Hematopoietic multipotent progenitor cell treated with erythropoietin and hydrocortisone succinate and interleukin-3 and kit ligand, for 15 days (in vitro differentiated cells): Measurements from ENCODE around the gene GOLGA6L10.
"Not testable (repeated sequence)": the region's sequence is repeated elsewhere in the genome, so short reads cannot be mapped to it uniquely, and the experiment has no call there.

Source experiments
- DNase-seq: peaks from one replicate; pipeline ENCODE4 v3.0.0-alpha.2; 2015; ENCODE audit warnings: low spot score

GOLGA6L10 gene, protein sequence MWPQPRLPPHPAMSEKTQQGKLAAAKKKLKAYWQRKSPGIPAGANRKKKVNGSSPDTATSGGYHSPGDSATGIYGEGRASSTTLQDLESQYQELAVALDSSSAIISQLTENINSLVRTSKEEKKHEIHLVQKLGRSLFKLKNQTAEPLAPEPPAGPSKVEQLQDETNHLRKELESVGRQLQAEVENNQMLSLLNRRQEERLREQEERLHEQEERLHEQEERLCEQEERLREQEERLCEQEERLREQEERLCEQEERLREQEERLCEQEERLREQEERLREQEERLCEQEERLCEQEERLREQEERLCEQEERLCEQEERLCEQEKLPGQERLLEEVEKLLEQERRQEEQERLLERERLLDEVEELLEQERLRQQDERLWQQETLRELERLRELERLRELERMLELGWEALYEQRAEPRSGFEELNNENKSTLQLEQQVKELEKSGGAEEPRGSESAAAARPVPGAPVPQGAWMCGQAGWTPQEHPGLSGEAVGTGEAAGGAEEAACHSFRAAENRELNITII

DNA sequence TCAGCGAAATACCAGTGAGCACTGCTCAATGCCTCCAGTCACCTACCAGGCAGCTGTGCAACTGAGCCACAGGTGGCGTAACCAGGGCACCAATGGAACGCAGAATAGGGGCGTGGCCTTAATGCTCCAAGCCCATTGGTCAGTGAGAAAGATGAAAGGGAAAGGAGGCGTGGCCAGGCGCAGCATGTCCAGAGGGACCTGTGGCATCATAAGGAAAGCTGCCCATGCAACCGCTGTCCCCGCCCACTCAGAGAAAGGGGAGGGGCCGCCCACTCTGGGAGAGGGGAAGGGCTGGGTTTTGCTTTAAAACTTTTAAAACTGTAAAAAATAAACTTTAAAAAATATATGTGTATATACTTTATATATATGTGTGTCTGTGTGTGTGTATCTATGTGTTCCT, at the start of gene GOLGA6L10:
Gene GOLGA6L10 (minus strand): TSS at position 101 of the 400 bp plus-strand sequence. CDS start 100 bp downstream, at position 1.
- not testable (repeated sequence) for DNase-seq

DNA sequence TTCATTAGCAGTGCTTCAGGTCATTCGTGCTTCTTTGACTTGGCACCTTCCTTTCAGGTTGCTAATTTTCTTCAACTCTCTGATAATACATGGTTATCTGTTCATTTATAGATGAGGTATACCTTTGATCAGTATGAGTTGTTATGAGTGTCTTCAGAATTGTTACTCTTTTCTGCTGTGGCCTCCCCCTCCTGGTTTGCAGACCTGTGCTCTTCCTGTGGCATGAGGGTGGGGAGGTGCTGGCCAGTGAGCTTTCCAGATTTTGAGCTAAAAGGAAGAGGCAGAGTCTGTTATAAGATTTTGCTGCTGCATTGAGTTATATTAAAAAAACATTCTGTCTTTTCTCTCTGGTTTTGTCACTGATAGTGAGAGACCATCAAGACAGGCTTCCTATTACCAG, 49.5 kb upstream of the GOLGA6L10 start:
- no peak for DNase-seq

DNA sequence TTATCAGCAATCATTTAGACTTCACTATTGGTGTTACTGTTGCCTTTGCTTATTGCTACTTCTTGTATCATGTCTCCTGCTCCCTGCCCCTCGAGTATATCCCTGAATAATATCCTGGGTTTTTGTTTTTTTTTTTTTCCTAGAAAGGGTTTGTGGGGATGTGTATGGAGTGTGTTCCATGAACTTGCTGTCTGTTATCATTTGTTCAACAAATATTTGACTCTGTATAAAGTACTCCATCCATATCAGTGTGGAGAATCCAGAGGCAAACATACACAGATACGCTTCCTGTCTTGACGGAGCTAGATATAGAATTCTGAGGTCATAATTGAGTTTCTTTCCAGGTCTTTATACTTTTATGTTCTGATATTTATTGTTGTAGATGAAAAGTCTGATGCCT, 48.5 kb upstream of the GOLGA6L10 start:
- no peak for DNase-seq

DNA sequence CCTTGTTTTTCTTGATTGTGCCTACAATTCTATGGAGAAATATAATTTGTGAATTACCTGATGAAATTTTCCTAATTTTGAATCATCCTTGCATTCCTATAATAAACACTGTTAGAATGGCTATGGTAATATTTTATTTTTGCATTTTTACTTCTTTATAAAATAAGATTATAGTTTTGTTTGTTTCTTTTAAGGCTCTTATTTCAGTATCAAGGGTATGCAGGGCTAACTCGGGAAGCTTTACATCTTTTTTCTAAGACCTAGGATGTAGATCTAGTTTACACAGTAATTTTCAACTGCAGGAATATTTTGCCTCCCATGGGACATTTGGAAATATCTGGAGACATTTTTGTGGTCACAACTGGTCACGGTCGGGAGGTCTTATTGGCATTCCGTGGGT, 46.5 kb upstream of the GOLGA6L10 start:
- not testable (repeated sequence) for DNase-seq

DNA sequence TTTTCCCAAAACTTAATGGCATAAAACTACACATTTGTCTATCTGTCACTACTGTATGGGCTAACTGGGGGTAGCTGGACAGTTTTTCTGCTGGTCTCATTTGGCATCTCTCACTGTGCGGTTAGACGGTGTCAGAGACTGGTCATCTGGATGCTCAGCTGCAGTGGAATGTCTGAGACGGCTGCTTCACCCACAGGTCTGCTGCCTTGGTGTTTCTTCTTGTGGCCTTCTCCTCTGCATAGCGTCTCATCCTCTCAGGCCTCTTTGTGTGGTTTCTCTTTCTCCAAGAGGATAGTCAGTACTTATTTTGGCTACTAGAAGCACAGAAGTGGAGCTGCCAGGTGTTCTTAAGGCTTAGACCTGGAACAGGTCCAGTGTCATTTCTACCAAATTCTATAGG, 44.4 kb upstream of the GOLGA6L10 start:
- DNase-seq: no peak

DNA sequence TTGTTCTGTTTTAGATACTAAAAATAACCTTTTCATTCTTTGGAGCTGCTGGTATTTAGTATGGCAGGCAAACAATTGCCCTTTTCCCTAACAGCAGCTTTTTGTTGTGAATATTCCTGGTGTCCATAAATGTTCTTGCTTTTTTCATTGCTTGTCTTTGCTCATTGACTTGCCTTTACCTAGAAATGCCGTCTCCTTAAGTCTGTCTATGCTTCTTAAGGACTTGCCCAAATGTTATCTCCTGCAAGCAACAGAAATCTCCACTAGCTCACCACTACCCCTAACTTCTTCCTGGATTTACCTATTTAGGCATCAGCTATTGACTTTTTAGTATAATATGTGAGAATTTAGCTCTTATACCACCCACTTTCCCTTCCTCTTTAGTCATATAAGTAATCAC, 42.8 kb upstream of the GOLGA6L10 start:
- DNase-seq: not testable (repeated sequence)

DNA sequence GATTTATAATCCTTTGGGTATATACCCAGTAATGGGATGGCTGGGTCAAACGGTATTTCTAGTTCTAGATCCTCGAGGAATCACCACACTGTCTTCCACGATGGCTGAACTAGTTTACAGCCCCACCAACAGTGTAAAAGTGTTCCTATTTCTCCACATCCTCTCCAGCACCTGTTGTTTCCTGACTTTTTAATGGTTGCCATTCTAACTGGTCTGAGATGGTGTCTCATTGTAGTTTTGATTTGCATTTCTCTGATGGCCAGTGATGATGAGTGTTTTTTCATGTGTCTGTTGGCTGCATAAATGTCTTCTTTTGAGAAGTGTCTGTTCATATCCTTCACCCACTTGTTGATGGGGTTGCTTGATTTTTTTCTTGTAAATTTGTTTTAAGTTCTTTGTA, 40.9 kb upstream of the GOLGA6L10 start:
- not testable (repeated sequence) for DNase-seq

DNA sequence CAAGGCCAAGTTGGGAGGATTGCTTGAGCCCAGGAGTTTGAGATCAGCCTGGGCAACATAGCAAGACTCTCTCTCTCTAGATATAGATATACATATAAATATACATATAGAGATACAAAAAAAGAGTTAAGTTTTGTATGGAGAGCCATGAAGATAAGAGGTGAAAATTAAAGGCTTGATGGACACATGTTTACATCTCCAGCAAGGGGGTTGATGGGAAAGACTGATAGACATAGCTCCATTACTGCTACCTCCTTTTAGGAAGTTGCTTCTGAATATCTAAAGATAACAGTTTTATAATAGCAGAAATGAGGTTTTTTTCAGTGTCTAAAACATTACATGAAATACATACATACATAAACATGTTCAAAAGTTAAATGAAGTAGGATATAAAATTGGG, 37.9 kb upstream of the GOLGA6L10 start:
- not testable (repeated sequence) for DNase-seq

DNA sequence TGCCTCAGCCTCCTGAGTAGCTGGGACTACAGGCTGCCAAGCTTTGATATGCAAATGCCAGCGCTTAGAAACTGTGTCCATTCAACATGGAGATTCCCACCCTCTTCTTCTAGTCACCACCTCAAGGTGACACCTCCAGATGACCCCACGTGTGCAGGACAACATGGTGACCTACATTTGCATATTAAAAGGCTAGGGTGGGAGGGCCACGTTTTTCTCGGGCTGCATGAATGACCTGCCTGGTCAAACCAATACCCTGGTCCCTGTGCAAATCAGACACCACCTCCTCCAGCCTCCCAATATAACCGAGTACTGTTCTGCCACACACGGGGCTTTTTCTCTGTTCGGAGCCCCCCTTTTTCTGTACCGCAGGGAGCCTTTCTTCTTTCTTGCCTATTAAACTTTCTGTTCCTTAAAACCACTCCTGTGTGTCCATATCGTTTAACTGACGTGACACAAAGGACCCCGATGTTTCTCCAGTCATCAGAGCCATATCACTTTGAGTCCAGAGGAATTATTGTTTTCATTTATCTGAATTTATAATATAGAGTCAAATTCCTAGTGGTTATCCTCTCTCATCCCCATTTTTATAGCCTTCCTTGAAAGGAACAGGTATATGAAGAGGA, 32.2 kb upstream of the GOLGA6L10 start:
- not testable (repeated sequence) for DNase-seq

DNA sequence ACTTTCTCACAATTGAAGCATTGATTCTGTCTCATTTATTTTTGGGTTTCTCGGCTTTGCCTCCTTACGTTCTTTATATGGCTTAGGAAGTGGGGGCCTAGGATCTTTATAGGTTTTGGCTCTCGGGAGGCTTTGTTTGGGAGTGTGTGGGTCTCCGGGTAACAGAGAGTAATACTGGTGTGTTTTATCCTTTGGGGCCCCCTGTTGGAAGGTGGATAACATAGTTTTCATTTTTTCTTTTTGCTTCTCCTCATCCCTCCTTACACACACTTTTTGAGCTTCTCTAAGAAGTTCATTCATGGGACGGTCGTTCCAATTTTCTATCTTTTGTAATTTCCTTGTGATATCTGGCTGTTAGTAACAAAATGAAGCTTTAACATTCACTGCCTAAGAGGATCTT, 30.3 kb upstream of the GOLGA6L10 start:
- not testable (repeated sequence) for DNase-seq

DNA sequence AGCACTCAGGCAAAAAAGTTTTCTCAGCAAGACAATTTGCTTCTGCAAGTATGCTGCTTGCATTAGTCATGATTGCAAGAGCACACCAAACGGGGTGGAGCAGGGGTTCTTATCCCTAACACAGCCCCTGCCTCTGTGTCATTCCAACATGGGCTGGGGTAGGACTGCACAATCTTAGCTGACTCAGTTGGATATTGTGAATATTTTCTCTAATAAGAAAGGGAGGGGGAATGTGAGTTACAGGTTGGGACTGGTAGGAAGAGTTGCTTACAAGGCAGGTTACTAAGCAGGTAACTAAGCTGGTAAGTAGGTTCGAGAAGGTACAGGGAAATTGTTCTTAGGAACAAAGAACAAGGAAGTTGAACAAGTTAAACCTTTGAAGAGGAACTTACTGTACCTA, 24.4 kb upstream of the GOLGA6L10 start:
- DNase-seq: not testable (repeated sequence)

DNA sequence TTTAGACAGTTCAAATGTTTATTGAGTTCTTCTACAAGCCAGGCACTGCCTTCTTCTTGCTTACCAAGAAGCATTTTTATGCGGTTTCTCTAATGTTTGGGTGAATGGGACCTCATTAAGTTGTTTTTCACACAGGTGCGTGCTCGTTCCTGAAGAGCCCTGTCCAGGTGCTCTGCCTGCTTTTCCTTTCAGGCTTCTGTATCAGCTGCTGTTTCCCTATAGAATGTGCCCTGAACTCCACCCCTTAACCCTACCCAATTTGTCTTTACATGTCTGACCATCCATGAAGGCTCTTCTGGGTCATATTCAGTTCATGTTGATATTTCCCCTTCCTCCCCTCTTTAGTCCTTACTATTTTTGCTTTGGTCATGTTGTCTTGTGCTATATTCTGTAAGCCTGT, 22.4 kb upstream of the GOLGA6L10 start:
- no peak for DNase-seq

DNA sequence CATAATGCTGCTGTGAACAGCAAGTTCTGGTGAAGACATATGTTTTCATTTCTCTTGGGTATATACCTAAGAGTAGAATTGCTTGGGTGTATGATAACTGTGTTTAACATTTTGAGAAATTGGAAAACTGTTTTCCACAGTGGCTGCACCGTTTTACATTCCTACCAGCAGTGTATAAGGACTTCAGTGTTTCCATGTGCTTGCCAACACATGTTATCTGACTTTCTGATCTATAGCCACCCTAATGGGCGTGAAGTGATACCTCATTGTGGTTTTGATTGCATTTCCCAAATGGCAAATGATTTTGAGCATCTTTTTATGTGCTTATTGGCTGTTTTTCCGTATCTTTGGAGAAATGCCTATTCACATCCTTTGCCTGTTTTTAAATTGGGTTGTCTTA, 18.5 kb upstream of the GOLGA6L10 start:
- DNase-seq: not testable (repeated sequence)

DNA sequence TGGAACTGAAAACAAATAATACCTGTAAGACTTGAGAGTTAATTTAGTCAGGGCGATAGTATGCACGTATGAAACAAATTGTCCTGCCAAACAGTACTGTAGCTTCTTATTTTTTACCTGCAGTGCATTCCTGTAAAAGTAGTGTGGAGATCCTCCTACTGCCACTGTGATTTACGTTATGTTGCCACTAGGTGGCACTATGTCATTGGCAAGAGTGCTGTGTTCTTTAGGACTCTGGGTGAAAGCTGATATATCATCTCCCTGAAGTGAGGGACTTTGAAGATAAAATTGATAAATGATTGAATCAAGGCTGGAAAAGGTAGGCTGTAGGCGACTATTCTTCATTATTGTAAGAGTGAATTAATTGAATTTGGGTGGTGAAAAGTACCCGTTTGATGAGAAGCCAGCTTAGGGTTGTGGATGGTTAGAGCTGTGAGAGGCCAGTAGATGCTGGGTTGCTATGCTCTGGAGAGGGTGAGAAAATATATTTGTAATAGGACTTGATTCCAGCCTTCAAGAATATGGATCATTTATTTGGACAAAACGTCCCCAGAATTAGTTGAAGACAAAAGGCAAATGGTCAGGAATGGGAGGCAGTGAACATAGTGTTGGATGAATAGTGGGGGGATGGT, 16.5 kb upstream of the GOLGA6L10 start:
- not testable (repeated sequence) for DNase-seq

DNA sequence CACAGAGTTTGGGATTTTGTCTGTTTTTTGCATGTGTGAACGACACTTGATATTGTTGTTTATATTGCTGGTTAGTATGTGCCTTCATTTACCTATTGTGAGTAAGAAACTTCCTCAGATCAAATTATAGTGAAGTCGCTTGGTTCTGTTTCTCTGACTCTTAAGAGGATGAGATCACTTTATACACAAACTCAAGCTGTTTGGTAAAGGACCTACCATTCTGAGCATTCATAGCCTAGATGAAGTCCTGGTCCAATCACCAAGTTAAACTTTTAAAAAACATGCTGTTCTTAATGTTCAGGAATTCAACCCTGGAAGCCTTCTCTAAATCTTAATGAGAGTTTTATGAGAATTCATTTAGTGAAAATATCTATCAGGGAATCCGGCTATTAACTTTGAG, 15.3 kb upstream of the GOLGA6L10 start:
- not testable (repeated sequence) for DNase-seq

DNA sequence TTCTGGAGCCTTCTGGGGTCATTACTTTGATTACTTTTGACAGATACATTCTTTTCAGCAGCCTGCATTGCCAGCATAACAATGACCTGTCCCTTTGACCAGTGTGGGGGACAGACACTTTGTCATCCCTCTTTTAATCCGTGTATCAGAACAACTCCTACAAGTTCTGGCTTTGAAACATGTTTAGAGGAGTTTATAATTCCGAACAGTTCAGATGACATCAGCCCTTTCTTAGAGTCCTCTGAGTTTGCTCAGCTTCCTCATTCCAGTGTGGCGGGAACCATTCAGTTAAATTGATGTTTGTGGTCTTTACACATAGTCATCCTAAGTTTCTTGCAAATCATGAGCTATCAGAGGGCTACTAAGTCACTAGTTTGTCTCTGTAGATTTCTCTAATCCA, 13.5 kb upstream of the GOLGA6L10 start:
- DNase-seq: not testable (repeated sequence)

DNA sequence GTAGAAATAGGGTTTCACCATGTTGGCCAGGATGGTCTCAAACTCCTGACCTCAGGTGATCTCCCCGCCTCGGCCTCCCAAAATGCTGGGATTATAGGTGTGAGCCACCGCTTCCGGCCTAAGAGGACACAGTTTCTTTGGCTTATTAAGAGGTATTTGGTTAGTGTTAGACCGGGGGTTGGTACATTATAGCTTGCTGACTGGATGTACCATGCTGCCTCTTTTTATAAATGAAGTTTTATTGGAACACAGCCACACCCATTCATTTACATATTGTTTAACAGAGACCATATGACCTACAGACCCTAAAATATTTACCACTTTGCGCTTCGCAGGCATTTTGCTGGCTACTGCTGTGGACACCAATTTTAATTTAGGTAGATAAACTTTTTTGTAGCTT, 11.3 kb upstream of the GOLGA6L10 start:
- DNase-seq: not testable (repeated sequence)

DNA sequence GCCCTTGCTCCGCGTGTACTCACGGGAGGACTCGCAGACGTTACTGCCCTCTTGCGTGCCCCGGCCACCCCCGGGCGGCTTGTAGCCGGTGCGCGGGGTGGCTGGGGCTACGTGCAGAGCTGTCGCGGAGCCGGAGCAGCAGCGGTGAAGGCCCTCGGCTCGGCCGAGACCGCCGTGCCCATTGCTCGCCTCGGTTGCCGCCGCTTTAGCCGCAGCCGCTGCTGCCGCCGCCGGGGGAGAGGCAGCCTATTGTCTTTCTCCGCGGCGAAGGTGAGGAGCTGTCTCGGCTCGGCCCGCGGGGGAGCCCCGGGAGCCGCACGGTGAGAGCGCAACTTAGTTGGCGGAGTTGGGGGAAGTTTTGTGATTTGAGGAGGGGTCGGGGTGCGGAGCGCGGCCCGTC, 5.8 kb upstream of the GOLGA6L10 start:
- not testable (repeated sequence) for DNase-seq

DNA sequence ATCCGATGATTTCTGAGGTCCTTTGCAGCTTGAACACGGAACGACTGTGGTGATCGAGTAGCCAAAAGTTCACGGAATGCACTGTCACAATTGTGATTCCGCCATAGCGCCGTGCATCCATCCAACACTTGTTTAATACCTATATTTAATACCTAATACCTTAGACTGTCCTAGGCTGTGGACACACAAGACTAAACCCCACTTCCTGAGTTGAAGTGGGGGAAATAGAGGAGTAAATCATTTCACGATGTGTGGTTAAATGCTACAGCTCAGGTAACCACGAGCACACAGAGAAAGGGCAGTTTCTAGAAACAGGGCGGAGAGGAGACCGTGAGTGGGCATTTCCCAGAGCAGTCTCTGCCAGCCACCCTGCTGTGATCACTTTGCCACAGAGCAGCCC, 5.3 kb upstream of the GOLGA6L10 start:
- not testable (repeated sequence) for DNase-seq

DNA sequence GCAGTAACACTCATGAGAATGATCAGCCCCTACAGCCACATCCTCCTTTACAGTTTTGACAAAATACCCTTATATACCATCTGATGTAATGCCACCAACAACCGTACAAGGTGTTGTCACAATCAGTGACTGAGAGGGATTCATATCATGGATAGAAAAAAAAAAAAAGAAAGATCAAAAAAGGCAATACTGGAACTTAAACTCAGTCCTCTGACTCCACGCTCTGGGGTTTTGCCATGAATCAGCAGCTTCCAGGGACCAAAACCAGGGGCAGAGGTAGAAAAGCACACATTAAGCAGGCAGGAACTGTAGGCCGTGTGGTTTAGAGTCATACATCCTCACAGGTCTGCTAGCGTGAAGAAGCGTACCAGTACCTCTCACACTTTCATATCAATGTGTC, 1.6 kb downstream of the GOLGA6L10 start:
- not testable (repeated sequence) for DNase-seq

DNA sequence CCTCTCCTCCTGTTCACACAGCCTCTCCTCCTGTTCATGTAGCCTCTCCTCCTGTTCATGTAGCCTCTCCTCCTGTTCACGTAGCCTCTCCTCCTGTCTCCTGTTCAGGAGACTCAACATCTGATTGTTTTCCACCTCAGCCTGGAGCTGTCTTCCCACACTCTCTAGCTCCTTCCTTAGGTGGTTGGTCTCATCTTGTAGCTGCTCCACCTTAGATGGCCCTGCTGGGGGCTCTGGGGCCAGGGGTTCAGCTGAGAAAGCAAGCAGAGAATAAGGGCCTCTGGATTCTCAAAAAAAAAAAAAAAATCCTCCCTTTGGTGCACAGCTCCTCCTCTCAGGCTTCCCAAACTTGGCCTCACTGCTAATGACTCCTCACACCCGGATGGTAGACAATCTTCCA, 4.1 kb downstream of the GOLGA6L10 start:
- DNase-seq: not testable (repeated sequence)

DNA sequence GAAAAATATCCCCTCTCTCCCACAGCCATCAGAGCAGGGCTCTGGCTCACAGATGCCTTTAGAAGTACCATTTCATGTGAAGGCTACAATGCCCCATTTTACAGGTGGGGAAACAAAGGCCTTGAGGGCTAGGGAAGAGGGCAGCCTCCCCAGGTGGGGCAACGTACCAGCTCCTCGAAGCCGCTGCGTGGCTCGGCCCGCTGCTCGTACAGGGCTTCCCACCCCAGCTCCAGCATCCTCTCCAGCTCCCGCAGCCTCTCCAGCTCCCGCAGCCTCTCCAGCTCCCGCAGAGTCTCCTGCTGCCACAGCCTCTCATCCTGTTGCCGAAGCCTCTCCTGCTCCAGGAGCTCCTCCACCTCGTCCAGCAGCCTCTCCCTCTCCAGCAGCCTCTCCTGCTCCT, 4.9 kb downstream of the GOLGA6L10 start:
- DNase-seq: not testable (repeated sequence)

DNA sequence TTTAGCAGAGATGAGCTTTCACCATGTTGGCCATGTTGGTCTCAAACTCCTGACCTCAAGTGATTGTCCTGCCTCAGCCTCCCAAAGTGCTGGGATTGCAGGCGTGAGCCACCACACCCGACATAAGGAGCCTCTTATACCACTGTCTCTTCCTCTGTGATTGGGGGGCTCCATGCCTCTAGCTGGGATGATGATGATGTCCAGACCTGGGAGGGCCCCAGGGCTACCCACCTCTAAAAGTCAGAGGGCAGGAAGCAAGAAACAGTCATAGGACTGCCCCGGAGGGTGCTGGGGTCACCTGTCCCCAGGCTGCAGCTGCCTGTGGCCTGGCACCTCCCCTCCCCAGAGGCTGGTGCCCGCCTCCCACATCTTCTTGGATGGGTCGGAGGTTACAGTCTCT, 5.4 kb downstream of the GOLGA6L10 start:
- not testable (repeated sequence) for DNase-seq
